Measurements from ENCODE around the gene RFNG.
A peak's percentile ranks its signal among the peaks of the same experiment; 100 is the strongest.

Gene RFNG, protein sequence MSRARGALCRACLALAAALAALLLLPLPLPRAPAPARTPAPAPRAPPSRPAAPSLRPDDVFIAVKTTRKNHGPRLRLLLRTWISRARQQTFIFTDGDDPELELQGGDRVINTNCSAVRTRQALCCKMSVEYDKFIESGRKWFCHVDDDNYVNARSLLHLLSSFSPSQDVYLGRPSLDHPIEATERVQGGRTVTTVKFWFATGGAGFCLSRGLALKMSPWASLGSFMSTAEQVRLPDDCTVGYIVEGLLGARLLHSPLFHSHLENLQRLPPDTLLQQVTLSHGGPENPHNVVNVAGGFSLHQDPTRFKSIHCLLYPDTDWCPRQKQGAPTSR

DNA sequence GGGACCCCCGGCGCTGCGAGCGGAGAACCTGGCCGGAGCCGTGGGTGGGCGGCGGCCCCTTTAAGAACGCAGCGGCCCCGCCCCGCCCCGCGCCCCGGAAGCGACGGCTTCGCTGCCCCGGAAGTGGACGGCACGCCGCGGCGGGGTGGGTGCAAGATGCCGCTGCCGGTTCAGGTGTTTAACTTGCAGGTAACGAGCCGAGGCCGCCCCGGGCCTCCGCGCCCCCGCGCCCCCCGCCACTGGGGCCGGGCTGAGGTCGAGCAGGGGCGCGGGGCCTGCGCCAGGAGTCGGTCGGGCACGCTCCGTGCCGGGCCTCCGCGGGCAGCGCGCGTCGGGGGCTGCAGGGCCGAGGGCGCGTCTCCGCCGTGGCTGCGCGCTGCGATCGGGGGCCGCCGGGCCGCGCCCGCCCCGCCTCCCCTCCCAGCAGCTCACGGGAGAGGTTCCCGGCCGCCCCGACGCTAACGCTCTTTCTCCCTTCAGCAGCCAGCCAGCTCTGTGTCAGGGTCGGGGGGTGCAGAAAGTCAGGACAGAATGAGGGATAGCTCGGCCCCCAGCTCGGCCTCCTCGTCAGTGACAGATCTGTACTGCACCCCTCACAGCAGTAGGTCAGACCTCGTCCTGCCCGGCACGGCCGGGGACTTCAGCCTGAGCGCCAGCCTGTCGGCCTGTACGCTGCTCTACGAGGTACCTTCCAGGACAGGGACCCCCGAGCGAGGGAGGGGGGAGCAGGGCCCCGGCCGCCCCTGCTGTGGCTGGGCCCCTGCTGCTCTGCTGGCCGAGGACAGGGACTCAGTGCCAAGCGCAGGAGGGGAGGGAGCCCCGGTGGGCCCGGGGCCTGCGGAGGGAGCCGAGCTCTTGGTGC, at the start of gene RFNG, which contains the start of gene GPS1:
TSS of gene RFNG (minus strand) at position 36 of the 862 bp plus-strand sequence. CDS start 45 bp downstream, outside the sequence.
TSS of gene GPS1 (plus strand) at position 123 of the 862 bp plus-strand sequence. CDS start at position 157, 34 bp downstream.
- peak; percentile 73 for DNase-seq (ENCODE audit: low read depth)

GRCh38 chr17:82101301-82101715, 49.7 kb upstream of the RFNG start:
- DNase-seq (ENCODE audit: low read depth), result no peak

DNA sequence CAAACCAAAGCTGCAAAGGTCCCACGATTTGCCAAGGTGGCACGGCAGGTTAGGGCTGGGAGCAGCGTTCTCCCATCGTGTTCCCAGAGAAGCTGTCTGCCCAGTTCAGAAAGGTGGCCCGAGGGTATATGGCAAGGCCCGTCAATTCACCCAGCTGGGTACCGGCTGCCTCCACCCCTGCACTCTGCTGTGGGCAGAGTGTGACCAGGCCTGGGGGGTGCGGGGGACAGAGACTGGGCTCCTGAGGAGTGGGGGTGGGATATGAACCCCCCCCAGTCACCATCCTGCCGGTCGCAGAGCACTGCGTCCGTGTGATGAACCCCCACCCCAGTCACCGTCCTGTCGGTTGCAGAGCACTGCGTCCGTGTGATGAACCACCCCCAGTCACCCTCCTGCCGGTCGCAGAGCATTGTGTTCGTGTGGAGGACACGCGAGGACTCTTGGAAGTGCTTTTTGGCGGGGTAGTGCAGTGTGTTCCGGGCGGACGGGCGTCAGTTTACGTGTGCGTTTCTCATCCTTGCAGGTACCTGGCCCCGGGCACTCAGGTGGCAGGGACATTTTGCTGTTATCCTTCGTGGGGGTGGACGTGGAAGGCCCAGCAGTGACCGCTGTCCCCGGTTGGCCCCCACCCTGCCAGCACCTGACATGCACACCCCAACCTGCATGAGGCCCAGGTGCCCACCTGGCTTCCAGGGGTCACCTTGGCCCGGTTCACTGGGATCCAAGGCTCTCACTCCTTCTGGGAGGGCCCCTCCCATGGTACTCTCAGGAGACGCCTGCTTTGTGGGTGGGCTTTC, 49.1 kb upstream of the RFNG start:
- DNase-seq (ENCODE audit: low read depth), result no peak

DNA sequence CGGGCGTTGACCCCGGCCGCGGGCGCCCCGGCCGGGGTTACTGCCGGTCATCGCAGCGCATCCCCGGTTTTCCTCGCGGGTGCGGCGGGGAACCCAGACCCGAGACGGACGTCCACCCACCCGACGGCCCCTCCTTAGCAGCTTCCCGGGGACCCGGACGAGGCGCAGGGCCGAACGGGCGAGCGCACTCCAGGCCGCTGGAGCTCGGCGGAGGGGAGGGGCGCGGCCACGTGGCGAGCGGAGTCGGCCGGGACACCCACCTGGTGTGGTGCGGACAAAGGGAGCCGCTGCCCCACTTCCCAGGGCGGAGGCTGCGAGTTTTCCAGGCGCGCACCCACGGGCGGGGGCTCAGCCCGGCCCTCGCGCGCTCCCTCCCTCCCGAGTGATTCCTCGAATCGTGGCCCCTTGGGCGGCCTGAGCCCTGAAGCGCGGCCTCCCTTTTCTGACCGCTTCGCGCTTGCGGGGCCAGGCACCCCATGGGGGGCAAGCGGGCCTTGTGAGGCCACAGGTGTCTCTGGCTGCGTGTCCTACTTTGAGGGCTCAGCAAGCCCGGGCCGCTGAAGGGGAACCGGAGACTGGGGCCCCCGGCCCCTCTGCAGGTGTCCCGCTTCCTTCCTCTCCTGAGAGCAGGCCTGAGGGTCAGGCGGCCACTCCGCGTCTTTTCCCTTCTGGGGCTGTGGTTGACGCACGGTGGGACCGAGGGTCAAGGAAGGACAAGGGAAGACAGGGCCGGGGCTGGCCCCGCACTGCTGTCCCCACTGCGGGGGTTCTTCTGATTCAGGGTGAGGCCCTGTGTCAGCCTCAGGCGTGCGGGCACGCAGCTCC, 47.5 kb upstream of the RFNG start:
- DNase-seq (ENCODE audit: low read depth), result no peak

DNA sequence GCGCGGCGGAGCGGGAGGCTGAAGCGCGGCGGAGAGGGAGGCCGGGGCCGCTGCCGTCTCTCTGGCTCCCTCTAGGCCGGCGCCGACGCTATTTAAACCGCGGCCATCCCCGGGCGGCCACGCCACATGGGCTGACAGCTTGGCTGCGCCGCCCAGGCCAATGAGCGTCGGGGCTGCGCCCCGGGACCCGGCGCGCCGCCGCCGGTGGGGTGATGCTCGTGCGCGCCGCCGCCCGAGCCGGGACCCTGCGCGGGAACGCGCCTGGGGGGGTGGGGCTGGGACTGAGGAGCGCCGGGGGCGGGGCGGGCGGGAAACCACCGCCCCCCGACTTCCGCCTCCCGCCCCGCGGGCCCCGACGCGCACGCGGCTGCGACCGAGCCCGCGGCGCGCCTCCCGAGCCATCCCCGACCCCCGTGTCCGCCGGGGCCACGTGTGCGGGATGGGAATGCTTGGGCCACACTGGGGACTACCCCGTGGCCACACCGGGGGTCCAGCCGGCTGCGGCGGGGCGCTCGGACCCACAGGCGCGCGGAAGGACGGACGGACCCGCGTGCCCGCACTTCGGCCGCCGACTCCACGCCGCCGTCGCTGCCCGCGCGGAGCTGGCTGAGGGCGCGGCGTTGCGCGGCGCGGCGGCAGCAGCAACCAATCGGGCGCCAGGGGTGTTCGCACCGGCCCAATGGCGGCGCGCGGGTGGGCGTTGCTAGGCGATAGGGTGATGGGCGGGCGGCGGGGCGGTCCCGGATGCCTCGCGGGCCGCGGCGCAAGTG, 46.7 kb upstream of the RFNG start, which contains the start of gene FASN:
TSS of gene FASN (minus strand) at position 68 of the 770 bp plus-strand sequence. CDS start 1,791 bp downstream, outside the sequence.
- DNase-seq (ENCODE audit: low read depth), result peak; percentile 85

- no peak for DNase-seq (ENCODE audit: low read depth)
These were observed 46.2 kb upstream of the RFNG start for GRCh38 chr17:82097919-82098168.

DNA sequence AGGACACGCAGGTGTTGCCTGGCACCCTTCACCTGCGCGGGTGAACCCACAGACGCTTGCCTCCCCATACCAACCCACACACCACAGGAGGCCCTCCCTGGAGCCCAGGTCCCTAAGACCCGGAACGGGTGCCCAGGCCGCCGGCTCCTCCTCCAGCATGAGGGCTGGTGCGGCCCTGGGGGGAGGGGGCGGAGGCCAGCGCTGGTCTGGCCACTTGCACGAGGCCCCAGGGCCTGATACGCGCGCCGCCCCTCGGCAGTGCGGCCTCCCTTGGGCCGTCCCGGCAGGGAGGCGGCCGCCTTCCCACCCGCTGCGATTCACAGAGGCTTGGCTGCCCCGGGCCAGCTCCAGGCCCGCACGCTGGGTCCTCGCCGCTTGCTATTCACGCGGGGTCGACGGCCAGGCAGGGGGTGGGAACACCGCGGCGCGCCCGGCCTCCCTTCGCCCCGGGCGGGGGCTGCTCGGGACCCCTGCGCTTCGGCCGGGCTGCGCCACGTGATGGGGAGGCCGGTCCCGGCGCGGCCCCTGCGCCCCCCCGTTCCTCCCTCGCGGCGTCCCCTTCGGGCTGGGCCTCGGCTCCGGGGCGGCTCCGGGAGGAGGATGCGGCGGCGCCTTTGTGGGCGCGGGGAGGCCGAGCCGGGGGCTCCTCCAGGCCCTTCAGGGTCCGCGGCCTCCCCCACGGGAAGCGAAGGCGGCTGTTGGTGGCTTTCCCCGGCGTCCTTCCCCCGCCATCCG, 45.7 kb upstream of the RFNG start:
- DNase-seq (ENCODE audit: low read depth), result no peak

GRCh38 chr17:82096709-82097183, 45.1 kb upstream of the RFNG start:
- no peak for DNase-seq (ENCODE audit: low read depth)

- no peak for DNase-seq (ENCODE audit: low read depth)
These were observed 44.4 kb upstream of the RFNG start for GRCh38 chr17:82095777-82096708.

DNA sequence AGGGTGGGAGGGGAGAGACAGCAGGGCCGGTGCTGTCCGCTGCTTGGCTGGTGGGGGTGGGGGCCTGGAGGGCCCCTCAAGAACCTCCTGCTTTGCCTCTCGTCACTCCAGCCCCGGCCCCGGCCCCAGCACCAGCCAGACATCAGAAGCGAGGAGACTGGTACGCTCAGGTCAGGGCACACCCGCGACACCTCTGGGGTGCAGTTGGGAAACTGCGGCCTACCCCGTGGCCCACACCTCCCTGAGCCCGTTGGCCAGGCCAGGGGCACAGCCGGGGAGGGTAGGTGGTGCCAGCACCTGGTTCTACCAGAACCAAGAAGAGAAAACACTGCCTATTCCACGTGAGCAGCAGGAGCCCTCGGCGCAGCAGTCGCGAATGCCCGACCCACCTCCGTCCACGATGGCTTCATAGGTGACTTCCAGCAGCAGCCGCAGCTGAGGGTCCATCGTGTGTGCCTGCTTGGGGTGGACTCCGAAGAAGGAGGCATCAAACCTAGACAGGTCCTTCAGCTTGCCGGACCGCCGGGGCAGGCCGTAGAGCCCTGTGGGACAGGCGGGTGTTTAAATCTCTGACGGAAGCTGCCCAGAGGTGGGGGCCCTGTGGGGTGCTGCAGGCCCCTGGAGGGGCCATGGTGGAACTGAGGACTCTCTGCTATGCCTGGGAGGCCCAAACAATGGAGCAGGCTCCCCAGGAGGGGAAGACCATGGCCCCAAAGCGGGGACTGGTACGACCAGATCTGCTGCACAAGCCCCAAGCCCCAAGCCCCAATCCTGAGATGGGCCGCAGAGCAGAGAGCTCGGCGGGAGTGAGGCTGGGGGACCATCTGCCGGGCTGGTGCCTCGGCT, 43.5 kb upstream of the RFNG start:
- no peak for DNase-seq (ENCODE audit: low read depth)

GRCh38 chr17:82092995-82093751, 41.6 kb upstream of the RFNG start:
- DNase-seq (ENCODE audit: low read depth), result no peak

GRCh38 chr17:82092628-82092994, 41.0 kb upstream of the RFNG start:
- DNase-seq (ENCODE audit: low read depth), result no peak

DNA sequence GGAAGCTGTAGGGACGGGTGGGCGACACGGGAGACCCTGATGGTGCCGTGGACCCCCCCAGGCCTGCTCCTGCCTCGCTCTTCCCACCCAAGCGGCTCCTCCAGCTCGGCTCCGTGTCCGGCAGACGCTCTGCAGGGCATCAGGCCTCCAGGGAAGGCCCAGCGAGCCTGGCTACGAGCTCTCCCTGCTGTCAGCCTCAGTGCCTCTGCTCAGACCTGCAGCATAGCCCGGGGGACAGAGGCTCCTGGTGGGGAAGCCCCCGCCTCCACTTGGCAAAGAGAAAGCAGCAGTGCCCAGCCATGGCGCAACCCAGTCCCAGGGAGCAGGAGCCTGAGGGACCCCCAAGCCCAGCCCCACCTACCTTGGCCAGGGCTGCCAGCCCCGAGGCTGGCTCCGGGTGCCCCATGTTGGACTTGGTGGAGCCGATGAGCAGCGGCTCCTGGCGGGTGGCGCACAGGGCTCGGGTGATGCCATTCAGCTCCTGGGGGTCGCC, 40.5 kb upstream of the RFNG start:
- no peak for DNase-seq (ENCODE audit: low read depth)

DNA sequence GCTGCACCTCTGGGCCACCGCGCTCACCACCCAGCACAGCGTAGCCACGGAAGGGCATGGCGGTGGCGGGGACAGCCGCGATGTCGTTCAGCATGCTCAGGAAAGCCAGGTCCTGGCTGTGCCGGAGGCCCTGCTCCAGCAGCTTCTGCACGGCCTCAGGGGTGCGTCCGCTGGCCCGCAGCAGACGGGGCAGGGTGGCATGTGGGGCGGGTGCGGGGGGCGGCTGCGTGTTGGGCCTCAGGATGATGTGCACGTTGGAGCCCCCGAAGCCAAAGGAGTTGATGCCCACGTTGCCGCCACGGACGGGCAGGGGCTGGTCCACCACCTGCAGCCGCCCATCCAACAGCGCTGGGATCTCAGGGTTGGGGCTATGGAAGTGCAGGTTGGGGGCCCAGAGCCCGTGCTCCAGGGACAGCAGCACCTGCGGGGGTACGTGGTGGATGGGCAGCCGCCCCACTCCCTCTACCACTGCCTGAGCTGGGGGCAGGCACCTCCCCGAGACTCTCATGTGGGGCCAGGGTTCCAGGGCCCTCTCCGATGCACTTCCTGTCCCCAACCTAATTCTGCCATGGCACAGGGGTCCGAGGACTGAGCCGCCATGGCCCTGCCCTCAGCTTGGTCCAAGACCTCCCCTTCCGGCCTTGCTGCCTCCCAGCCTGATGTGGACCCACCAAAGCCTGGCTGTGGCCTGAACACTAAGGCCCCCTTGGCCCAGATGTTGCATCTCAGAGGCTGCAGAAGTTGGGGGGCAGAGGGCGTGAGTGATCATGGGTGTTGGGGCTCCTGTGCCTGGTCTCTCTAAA, 39.9 kb upstream of the RFNG start:
- no peak for DNase-seq (ENCODE audit: low read depth)

- no peak for DNase-seq (ENCODE audit: low read depth)
These were observed 39.1 kb upstream of the RFNG start for GRCh38 chr17:82090549-82091263.
